Measurements from ENCODE around the gene HDGFL3.
"Not testable (repeated sequence)": the region's sequence is repeated elsewhere in the genome, so short reads cannot be mapped to it uniquely, and the experiment has no call there.

HDGFL3 gene

GRCh38 chr15:83207660-83208366, at the start of gene HDGFL3:
HDGFL3 (minus strand) TSS chr15:83207823; CDS start chr15:83207414, 409 bp downstream.
- DNase-seq (ENCODE audit: low read depth), result peak; percentile 1

GRCh38 chr15:83250781-83251180, 43.2 kb upstream of the HDGFL3 start:
- DNase-seq (ENCODE audit: low read depth), result no peak

GRCh38 chr15:83249030-83249343, 41.4 kb upstream of the HDGFL3 start:
- DNase-seq (ENCODE audit: low read depth), result no peak

- no peak for DNase-seq (ENCODE audit: low read depth)
Measured at GRCh38 chr15:83248151-83249029, 40.8 kb upstream of the HDGFL3 start.

DNA sequence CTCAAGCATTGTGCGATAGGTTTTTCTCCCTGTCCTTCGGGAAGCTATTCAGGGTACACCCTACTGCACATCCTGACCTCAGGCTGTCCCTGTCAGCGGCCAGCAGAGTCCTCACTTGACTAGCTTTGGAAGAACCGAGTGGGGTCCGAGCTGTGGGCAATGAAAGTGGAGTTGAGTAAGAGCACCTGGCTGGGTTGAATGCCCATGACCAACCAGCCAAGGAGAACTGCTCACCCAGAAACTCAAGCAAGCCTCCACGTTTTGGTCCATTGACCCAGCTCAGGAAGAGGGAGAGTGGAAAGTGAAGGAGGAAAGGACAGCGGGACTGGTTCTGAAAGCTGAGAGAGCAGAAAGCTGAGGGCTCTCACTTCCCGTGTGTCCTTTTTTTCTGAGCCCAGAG, 36.0 kb upstream of the HDGFL3 start:
- DNase-seq (ENCODE audit: low read depth), result no peak

- DNase-seq (ENCODE audit: low read depth), result no peak
Measured at GRCh38 chr15:83230242-83230641, 22.6 kb upstream of the HDGFL3 start.

- DNase-seq (ENCODE audit: low read depth), result no peak
Measured at GRCh38 chr15:83225449-83225848, 17.8 kb upstream of the HDGFL3 start.

- not testable (repeated sequence) for DNase-seq (ENCODE audit: low read depth)
Measured at GRCh38 chr15:83221781-83222180, 14.2 kb upstream of the HDGFL3 start.

GRCh38 chr15:83219026-83219425, 11.4 kb upstream of the HDGFL3 start:
- DNase-seq (ENCODE audit: low read depth), result no peak

DNA sequence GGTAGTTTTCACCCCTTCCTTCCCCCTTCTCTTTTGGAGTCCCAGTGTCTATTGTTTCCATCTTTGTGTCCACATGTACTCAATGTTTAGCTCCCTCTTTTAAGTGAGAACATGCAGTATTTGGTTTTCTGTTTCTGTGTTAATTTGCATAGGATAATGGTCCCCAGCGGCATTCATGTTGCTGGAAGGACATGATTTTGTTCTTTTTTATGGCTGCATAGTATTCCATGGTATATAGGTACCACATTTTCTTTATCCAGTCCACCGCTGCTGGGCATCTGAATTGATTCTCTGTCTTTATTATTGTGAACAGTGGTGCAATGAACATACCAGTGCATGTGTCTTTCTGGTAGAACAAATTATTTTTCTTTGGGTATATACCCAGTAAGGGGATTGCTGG, 7.7 kb upstream of the HDGFL3 start:
- no peak for DNase-seq (ENCODE audit: low read depth)

DNA sequence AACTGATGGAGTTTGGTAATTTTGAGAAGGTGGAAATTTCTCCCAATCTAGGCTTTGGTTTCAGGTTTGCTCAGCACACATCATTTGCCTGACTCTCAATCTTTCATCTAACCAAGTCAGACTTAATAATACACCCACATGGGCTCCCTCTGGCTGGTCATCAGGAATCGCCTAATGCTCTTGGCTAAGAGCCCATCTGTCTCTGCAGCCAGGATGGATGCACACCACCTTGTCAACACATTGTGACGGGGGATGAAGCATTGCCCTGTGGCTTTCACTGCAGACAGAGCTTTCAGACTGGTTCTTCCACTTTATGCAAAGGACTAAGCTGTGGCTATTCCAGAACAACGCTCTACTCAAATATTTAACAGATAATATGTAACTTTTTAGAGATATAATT, 3.0 kb upstream of the HDGFL3 start:
- DNase-seq (ENCODE audit: low read depth), result no peak

- no peak for DNase-seq (ENCODE audit: low read depth)
Measured at GRCh38 chr15:83209333-83209732, 1.7 kb upstream of the HDGFL3 start.

GRCh38 chr15:83208367-83208661, 691 bp upstream of the HDGFL3 start:
- no peak for DNase-seq (ENCODE audit: low read depth)

DNA sequence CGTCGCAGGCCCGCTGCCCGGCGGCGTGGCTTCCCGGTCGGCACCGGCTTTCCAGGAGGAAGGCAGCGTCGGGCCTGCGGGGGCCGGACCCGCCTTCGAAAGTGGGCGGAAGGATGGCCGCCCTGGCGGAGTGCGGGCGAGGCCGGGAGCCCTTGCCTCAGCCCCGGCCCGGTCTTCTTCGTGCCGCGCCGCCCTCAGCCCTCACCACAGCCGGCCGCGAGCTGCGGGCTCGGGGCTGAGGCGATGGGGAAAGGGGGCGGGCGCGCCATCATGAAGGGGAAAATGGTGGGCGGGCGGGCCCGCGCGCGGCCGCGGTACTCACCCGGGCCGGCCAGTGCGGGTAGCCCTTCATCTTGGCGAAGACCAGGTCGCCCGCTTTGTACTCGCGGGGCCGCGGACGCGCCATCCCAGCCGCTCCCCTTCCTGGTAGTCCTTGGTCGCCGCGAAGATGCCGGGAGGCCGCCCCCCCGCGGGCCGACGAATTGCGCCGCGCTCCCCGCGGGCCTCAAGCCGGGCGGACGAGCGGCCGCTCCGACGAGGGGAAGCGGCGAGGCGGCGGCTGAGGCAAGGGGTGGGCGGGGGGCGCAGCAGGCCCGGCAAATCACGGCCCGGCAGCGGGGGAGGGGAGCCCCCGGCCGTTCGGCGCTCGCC, 489 bp downstream of the HDGFL3 start:
- peak; percentile 1 for DNase-seq (ENCODE audit: low read depth)

GRCh38 chr15:83206526-83207008, 1.1 kb downstream of the HDGFL3 start:
- no peak for DNase-seq (ENCODE audit: low read depth)

DNA sequence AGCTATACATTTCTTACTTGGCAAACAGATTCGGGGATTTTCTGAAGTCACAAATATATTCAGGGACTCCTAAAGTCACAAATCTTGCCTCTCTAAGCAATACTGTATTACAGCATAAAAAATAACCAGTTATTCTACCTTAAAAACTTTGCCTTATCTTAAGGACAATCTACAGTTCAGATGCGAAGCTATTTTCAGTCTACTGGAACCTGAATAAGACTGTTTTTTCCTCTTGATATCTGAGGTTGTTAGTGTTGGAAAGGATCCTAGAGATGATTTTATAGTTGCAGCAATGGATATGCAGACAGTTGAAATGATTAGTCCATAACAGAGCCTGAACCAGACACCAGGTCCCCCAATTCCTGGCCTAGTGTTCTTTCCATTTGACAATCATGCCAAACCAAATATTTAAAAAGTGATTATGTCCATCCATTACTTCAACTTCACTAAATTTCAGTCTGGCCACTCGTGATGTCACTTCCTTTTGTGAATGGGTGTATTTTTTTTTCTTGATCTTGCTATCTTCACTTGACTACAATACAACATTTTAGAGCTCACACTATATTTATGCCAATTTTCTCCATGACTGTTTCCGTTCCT, 1.8 kb downstream of the HDGFL3 start:
- DNase-seq (ENCODE audit: low read depth), result no peak

- no peak for DNase-seq (ENCODE audit: low read depth)
Measured at GRCh38 chr15:83204697-83205096, 2.9 kb downstream of the HDGFL3 start.

- DNase-seq (ENCODE audit: low read depth), result no peak
Measured at GRCh38 chr15:83203543-83203942, 4.1 kb downstream of the HDGFL3 start.

DNA sequence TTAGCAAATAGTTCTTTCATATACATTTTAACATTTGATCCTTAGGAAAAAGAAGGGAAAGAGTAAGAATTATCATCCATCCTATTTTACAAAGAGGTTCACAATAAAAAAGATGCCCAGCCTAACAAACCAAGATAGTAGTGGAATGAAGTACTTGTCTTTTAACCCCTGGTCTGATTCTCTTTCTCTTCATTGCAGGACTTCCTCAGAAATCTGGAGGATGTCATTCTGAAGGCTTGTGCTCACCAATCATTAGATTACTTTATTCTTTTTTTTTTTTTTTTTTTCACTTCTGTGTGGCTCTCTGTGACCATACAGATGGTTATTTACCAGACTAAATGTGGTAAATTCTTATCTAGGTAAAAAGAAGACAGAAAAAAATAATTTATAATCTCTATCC, 7.0 kb downstream of the HDGFL3 start:
- DNase-seq (ENCODE audit: low read depth), result no peak

- no peak for DNase-seq (ENCODE audit: low read depth)
Measured at GRCh38 chr15:83200162-83200561, 7.5 kb downstream of the HDGFL3 start.

GRCh38 chr15:83199288-83199687, 8.3 kb downstream of the HDGFL3 start:
- DNase-seq (ENCODE audit: low read depth), result no peak

DNA sequence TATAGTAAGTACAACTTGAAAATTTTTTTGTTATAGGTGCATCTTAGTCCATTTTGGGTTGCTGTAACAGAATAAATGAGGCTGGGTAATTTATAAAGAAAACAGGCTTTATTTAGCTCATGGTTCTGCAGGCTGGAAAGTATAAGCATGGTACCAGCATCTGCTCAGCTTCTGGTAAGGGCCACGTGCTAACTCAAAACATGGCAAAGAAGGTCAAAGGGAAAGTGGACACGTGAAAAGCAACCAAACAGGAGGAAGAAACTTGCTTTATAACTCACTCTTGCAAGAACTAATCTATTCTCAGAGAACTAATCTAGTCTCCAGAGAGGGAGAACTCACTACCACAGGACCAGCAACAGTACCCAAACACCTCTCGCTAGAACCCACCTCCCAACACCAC, 9.1 kb downstream of the HDGFL3 start:
- DNase-seq (ENCODE audit: low read depth), result no peak

- DNase-seq (ENCODE audit: low read depth), result no peak
Measured at GRCh38 chr15:83194528-83194927, 13.1 kb downstream of the HDGFL3 start.

Measured in stimulated activated CD8-positive, alpha-beta memory T cell treated with anti-CD3 and anti-CD28 coated beads, Interleukin-7, amount 100 ng/mL, for 24 hours (primary cell).